Loucy (cell line): ENCODE data around the gene FCRL6.

ENCODE experiments used
- H2AFZ ChIP-seq: fragments of 200-600 bp; sonication (generic); 2 replicates; pipeline ENCODE4 v1.6.0; 2016; ENCODE audit warnings: antibody characterized with exemption, mild to moderate bottlenecking, low read length, moderate library complexity
- H3F3A ChIP-seq: fragments of 200-600 bp; 2 replicates; pipeline ENCODE4 v1.6.0; 2016; ENCODE audit warnings: antibody characterized with exemption, low read depth, mild to moderate bottlenecking
- H3K27me3 ChIP-seq: fragments of 200-600 bp; sonication (generic); 2 replicates; pipeline ENCODE4 v1.6.1; 2014; ENCODE audit warnings: low read length, mild to moderate bottlenecking; ENCODE audit not compliant: insufficient read depth, poor library complexity, severe bottlenecking
- H3K36me3 ChIP-seq: fragments of 200-600 bp; sonication (generic); 2 replicates; pipeline ENCODE4 v1.6.1; 2016; ENCODE audit warnings: low read length; ENCODE audit not compliant: insufficient read depth
- H3K4me1 ChIP-seq: fragments of 200-600 bp; sonication (generic); 2 replicates; pipeline ENCODE4 v1.5.1; 2014; ENCODE audit warnings: low read length, mild to moderate bottlenecking; ENCODE audit not compliant: insufficient read depth, poor library complexity, severe bottlenecking
- H3K4me2 ChIP-seq: fragments of 200-600 bp; sonication (generic); 2 replicates; pipeline ENCODE4 v1.6.0; 2014; ENCODE audit warnings: antibody characterized with exemption, low read length, low read depth, mild to moderate bottlenecking; ENCODE audit not compliant: poor library complexity, severe bottlenecking
- H3K4me3 ChIP-seq: fragments of 200-600 bp; sonication (generic); 2 replicates; pipeline ENCODE4 v1.5.1; 2014; ENCODE audit warnings: low read length, mild to moderate bottlenecking, mixed read lengths; ENCODE audit not compliant: poor library complexity, severe bottlenecking
- H3K79me2 ChIP-seq: fragments of 200-600 bp; sonication (generic); 2 replicates; pipeline ENCODE4 v1.6.1; 2014; ENCODE audit warnings: low read length; ENCODE audit not compliant: insufficient read depth
- H3K9ac ChIP-seq: fragments of 200-600 bp; sonication (generic); 2 replicates; pipeline ENCODE4 v1.6.0; 2014; ENCODE audit warnings: mild to moderate bottlenecking, low read depth, low read length, moderate library complexity; ENCODE audit not compliant: poor library complexity, severe bottlenecking
- H3K9me2 ChIP-seq: fragments of 200-600 bp; sonication (generic); replicated peaks from 2 replicates; pipeline ENCODE4 v1.6.1; 2016; ENCODE audit warnings: low read depth, low read length, mixed read lengths
- H3K9me3 ChIP-seq: fragments of 200-600 bp; sonication (generic); 2 replicates; pipeline ENCODE4 v1.6.1; 2014; ENCODE audit warnings: mild to moderate bottlenecking, antibody characterized with exemption, low read length, low read depth; ENCODE audit not compliant: insufficient read depth
- H4K20me1 ChIP-seq: fragments of 200-600 bp; sonication (generic); 2 replicates; pipeline ENCODE4 v1.6.0; 2014; ENCODE audit warnings: antibody characterized with exemption, low read length, mild to moderate bottlenecking; ENCODE audit not compliant: insufficient read depth, poor library complexity, severe bottlenecking
- CTCF ChIP-seq: fragments of 200-600 bp; sonication (generic); conservative IDR thresholded peaks from 2 replicates; pipeline ENCODE4 v1.5.1; 2014; ENCODE audit warnings: mild to moderate bottlenecking, antibody characterized with exemption, low read length
- EZH2phosphoT487 ChIP-seq: fragments of 200-600 bp; IDR thresholded peaks from 2 replicates; pipeline ENCODE4 v1.6.1; 2018; ENCODE audit warnings: antibody characterized with exemption, mild to moderate bottlenecking, moderate library complexity, borderline replicate concordance

FCRL6 gene

GRCh38 chr1:159854116-159854692 is 52.0 kb downstream of the FCRL6 start:
- H3K36me3 ChIP-seq, result no peaks in the 10 kb centered on the region
- no peaks in the 10 kb centered on the region for H3K27me3 ChIP-seq
- H3K4me1 ChIP-seq, result peaks cover 13% of the 10 kb centered on the region
- H3K9ac ChIP-seq, result peak overlapping the region; percentile 81
- no peaks in the 10 kb centered on the region for H3K9me3 ChIP-seq
- no peaks in the 10 kb centered on the region for H4K20me1 ChIP-seq
- H2AFZ ChIP-seq, result peak overlapping the region; percentile 88
- H3K4me2 ChIP-seq, result peak overlapping the region; percentile 84
- H3K79me2 ChIP-seq, result no peaks in the 10 kb centered on the region
- H3K9me2 ChIP-seq, result no peaks in the 10 kb centered on the region
- H3K4me3 ChIP-seq, result peak overlapping the region; percentile 75
- no peaks in the 10 kb centered on the region for H3F3A ChIP-seq
- no peak for TF ChIP-seq EZH2phosphoT487
- no peak for TF ChIP-seq CTCF

GRCh38 chr1:159854693-159855192 is 52.6 kb downstream of the FCRL6 start:
- Histone ChIP-seq H4K20me1 (no peaks in the 10 kb centered on the region), H3K4me2 (peak overlapping the region; percentile 84), H3K36me3 (no peaks in the 10 kb centered on the region), H3K4me1 (peaks cover 13% of the 10 kb centered on the region), H3K27me3 (no peaks in the 10 kb centered on the region), H3K4me3 (peak overlapping the region; percentile 75), H3K9me3 (no peaks in the 10 kb centered on the region), H3K79me2 (no peaks in the 10 kb centered on the region), H3F3A (no peaks in the 10 kb centered on the region), H3K9me2 (no peaks in the 10 kb centered on the region), H2AFZ (peak overlapping the region; percentile 88), H3K9ac (peak overlapping the region; percentile 81)
- TF ChIP-seq EZH2phosphoT487, result no peak
- no peak for TF ChIP-seq CTCF

- H3K9me2 ChIP-seq, result no peaks in the 10 kb centered on the region
- peak overlapping the region; percentile 75 for H3K4me3 ChIP-seq
- no peak overlapping the region for H2AFZ ChIP-seq
- H4K20me1 ChIP-seq, result no peaks in the 10 kb centered on the region
- no peaks in the 10 kb centered on the region for H3K79me2 ChIP-seq
- H3K36me3 ChIP-seq, result no peaks in the 10 kb centered on the region
- H3K4me2 ChIP-seq, result peak overlapping the region; percentile 84
- TF ChIP-seq EZH2phosphoT487 (no peak), CTCF (no peak)
- H3K27me3 ChIP-seq, result no peaks in the 10 kb centered on the region
- H3F3A ChIP-seq, result no peaks in the 10 kb centered on the region
- H3K4me1 ChIP-seq, result peaks cover 10% of the 10 kb centered on the region
- peak overlapping the region; percentile 81 for H3K9ac ChIP-seq
- no peaks in the 10 kb centered on the region for H3K9me3 ChIP-seq
Observed at GRCh38 chr1:159855709-159856108, 53.5 kb downstream of the FCRL6 start.
